ENCODE measurements around the gene DCDC2.
"Not testable (repeated sequence)": the region's sequence is repeated elsewhere in the genome, so short reads cannot be mapped to it uniquely, and the experiment has no call there.

Gene DCDC2

DNA sequence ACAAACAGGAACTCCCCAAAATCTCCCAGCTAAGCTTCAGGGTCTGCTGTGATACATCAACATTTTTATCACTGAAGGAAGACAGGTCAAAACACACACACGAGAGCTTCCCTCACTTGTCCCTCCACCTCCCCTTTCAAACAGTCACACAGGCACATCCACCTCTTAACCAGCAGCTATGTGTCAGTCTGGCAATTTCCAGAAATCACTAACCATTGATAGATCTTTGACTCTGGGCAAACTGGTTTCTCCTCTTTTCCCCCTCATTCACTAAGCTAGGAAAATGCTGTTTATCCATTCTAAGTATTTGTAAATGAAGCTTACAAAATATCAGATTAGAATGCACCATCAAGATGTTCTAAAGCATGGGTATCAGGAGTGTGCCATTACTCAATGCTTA, 87.8 kb downstream of the DCDC2 start:
- DNase-seq (ENCODE audit: low read depth), result no peak

DNA sequence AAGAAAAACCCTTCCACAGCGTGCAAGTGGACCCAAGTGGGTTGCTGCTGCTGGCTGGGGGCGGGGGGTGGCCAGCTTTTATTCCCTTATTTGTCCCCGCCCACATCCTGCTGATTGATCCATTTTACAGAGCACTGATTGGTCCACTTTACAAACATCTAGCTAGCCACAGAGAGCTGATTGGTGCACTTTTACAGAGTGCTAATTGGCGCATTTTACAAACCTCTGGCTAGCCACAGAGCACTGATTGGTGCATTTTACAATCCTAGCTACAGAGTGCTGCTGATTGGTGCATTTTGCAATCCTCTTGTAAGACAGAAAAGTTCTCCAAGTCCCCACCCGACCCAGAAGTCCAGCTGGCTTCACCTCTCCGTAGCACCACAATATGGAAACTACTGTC, 99.6 kb downstream of the DCDC2 start:
- DNase-seq (ENCODE audit: low read depth), result not testable (repeated sequence)

DNA sequence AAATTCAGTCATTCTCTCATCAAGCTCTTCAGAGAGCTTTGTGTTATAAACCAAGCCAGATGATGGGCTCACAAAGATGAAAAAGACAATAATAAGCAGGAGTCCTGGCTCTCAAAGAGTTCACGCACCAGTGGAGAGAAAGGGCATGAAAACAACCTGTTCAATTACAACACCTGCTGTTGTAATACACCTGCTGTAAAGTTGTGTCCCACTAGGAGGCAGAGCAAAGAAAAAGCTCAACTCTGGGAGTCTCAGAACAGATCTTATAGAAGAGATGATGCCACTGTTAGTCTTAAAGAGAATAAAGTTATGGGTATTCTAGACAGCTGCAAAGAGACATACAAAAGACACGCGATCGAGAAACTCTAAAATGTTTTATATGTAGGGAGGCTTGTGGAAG, 100.6 kb downstream of the DCDC2 start:
- DNase-seq (ENCODE audit: low read depth), result no peak

DNA sequence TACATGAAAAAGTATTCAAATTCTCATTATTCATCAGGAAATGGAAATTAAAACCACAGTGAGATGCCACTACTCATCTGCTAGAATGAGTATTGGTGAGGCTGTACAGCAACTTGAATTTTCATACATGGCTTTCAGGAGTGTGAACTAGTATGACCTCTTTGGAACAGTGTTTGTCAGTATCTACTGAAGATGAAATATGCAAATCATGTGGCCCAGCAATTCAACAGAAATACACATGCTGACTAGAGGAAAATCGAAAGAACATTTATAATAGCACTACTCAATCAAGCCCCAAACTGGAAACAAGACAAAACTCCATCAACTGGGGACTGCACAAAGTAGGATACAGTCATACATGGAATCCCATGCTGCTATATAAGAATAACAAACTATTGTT, 102.2 kb downstream of the DCDC2 start:
- no peak for DNase-seq (ENCODE audit: low read depth)

DNA sequence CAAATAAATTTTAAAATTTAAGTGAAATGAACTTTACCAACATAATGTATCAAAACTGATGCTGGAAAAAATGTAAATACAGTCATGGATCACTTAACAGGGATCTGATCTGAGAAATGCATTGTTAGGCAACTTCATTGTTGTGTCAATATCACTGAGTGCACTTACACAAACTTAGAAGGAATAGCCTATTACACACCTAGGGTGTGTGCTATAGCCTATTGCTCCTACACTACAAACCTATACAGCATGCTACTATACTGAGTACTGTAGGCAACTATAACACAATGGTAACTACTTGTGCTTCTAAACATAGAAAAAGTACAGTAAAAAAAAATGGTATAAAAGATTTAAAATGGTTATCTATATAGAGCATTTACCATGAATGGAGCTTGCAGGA, 104.5 kb downstream of the DCDC2 start:
- DNase-seq (ENCODE audit: low read depth), result no peak

DNA sequence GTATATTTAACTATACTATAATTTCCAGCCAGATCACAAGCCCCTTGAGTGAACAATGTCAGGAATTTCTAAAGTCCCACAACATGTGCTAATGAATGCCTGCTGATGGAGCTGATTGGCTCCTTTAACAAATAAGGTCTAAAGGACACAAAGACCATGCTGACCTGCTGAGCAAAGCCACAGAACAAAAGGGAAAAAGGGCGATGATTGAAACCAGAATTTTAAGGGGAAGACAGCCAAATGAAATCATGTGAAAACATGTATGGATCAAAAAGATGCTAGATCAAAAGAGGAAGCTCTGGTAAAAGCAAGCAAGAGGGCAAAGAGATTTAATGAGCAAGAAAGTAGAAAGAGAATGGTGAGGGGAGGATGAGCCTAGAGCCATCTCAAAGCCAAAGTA, 105.6 kb downstream of the DCDC2 start:
- no peak for DNase-seq (ENCODE audit: low read depth)

DNA sequence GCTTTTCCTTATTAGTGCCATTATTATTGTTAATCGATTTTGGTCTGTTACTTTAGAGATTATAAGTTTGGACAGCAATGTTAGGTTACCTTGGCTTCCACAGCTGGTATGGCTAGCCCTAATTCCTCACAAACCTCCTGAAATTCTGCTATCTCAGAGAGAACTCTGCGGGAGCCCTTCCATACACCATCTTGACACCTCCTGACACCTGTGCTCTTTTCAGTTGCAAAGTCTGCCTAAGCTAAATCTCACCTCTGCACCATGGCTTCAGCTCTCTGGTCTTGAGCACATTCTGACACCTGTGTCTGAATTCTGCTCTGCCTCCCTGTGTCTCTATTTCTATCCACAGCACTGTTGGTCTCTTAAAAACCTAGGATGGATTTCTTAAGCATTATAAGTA, 106.5 kb downstream of the DCDC2 start:
- no peak for DNase-seq (ENCODE audit: low read depth)

DNA sequence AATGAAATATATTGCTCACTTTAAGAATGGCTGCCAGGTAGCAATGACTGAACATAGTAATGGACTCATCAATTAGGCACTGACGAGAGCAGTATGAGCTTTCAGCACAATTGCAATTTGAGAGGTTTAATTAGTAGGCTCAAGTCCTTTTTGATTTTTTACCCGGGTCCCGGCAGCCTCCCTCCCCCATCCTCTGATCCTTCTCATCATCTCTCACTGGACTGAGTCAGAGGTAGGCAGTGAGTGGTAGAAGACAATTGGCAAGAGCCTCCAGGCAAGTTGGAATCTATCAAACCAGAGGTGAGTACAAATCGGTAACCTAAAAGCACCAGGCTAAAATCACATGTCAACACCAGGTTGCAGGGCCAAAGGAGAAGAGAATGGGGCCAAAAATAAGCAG, 107.9 kb downstream of the DCDC2 start:
- no peak for DNase-seq (ENCODE audit: low read depth)

DNA sequence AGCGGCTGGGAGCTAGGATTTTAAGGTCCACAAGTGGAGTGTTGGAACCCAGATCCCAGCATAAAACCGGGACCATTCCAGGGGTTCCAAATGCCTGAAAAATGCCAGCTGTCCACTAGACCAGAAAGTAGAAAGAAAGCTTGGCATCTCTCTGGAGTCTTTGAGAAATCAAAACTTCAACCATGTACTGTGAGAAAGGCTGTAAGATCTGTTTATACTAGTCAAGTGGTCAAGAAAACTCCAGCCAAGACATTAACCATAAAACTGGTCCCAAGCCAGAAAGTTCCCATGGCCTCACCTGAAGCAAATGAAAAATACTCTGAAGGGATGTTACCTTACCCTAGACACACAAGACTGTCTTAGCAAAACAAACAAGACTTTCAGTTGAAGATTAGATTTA, 112.6 kb downstream of the DCDC2 start:
- DNase-seq (ENCODE audit: low read depth), result no peak

DNA sequence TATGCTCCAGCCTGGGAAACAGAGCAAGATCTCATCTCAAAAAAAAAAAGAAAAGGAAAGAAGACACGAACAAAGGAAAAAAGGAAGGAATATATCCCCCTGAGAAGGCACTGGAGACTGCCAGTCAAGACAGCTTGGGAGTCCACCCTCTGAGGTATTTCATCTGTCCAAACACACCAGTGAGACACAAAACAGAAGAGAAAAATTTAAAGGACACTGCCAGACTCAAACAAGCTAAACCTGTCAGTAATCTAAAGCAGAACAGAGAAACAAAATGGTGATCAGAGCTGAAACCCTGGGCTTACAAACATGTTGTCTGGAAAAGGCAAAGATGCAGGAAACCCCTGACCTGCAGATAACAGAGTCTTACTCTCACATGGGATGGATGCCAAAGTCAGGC, 114.9 kb downstream of the DCDC2 start:
- no peak for DNase-seq (ENCODE audit: low read depth)

DNA sequence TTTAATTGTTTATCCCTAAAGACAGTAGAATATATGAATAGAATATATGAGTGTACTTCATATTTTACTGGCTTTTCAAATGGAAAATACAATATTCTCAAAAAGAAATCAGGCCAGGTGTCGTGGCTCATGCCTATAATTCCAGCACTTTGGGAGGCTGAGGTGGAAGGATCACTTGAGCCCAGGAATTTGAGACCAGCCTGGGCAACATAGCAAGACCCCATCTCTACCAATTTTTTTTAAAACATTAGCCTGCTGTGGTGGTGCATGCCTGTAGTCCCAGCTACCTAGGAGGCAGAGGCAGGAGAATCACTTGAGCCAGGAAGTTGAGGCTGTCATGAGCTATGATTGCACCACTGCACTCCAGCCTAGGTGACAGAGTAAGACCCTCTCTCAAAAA, 116.1 kb downstream of the DCDC2 start:
- DNase-seq (ENCODE audit: low read depth), result not testable (repeated sequence)

DNA sequence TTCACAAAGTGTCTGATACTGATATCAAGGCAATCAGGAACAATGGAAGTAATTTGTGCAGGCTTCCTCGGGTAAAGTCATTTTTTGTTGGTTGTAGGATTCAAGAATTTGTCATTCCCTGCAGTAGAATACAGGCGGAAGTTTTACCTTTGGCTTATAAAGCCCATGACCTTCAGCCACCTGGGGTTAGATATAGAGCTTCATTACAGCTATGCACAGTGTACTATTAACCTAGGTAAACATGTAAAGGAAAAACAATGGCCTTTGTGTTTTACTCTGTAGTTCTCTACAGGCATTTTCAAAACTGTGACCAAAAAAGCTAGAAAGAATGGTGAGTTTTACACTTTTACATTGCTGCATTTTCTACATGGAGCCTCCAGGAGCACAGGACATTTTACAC, 116.9 kb downstream of the DCDC2 start:
- DNase-seq (ENCODE audit: low read depth), result no peak

DNA sequence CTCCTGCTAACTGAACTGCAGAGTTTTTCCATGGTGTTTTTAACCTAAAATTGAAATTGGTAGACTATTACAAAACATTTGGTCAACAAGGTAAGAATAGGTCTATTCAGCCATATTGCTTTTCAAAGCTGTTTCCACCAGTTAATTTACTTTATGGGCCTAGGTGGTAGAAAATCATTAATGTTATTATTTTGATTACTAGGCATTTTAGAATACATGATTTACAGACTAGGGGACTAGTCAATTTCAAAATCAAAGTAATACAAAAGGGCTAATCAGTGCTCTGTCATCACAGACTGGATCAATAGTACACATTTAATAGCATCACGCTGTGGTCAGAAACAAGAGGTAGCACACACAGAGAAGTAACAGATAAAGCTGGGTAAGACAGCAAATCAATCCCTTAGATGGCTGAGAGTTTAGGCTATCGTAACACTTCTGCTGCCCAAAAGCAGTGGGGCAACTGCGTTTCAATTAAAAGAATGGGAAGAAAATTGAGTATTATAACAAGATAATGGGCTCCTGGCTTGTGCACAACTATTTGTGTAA, 117.4 kb downstream of the DCDC2 start:
- DNase-seq (ENCODE audit: low read depth), result no peak

DNA sequence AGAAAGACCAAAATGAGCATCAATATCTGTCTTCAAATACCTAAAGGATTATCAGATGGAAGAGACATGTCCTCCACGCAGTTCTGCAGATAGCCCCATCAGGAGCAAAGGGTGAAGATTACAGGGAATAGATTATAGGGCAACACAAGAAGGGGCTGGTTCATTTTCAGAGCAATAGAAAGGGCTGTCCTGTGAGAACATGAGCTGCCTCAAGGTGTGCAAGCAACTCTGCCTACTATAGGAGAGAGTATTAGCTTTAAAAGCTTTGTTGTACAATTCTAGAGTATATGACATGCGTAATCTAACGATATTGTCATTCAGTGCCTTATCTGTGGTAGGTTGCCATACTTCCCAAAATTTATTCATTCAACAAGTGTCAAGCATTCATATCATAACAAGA, 119.2 kb downstream of the DCDC2 start:
- DNase-seq (ENCODE audit: low read depth), result no peak

DNA sequence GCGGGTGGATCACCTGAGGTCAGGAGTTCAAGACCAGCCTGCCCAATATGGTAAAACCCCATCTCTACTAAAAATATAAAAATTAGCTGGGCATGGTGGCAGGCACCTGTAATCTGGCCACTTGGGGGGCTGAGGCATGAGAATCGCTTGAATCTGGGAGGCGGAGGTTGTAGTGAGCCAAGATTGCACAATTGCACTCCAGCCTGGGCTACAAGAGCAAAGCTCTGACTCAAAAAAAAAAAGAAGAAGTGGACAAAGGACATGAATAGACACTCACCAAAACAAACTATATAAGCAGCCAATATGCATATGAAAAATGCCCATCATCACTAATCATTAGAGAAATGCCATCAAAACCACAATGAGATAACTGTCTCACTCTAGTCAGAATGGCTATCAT, 121.1 kb downstream of the DCDC2 start:
- DNase-seq (ENCODE audit: low read depth), result not testable (repeated sequence)

DNA sequence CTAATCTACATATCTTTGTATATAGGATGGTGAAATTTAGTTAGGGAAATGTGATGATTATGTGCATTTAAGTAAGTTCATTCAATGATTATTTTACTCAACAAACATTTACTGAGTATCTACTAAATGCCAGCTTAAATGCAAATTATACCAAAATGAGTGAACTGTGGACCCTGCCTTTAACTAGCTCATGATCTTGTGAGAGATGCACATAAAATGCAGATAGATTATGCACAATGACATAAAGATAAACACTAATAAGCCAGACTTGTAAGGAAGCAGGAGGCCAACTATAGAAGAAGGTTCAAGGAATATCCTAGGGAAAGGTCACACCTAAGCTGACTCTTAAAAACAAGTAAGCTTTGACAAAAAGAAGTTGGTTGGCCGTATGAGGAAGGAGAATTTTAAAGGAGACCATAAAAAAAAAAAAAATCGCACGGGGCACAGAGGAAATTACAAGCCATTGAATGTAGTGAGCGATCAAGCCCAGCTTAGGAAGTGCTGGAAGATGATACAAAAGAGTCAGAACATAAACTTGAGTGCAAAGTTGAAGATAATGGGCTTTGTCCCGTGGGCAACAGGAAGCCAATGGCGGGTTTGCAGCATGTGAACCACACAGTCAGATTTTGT, 123.9 kb downstream of the DCDC2 start:
- DNase-seq (ENCODE audit: low read depth), result no peak

DNA sequence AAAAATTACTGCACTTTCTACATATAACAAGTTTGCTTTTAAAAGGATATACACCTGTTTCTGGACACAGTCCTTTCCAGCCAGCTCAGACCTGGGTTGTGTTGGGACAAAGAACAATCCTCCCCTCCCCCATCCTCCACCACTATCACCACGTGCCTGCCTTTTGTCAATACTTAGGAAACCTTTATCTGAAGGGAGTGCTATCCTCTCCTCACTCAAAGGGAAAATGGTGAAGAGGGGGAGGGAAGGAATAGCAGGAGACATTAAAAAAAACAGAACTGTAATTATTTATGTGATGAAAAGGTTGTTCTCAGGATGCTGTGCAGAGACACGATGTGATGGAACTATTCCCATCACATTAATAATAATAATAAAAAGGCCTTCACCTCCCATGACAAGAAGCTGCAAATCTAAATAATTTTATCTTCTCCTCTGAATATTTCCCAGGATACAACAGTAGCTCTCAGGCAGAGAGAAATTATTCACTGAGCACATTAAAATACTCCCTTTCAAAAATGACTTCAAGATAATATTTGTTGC, 126.4 kb downstream of the DCDC2 start:
- DNase-seq (ENCODE audit: low read depth), result no peak

DNA sequence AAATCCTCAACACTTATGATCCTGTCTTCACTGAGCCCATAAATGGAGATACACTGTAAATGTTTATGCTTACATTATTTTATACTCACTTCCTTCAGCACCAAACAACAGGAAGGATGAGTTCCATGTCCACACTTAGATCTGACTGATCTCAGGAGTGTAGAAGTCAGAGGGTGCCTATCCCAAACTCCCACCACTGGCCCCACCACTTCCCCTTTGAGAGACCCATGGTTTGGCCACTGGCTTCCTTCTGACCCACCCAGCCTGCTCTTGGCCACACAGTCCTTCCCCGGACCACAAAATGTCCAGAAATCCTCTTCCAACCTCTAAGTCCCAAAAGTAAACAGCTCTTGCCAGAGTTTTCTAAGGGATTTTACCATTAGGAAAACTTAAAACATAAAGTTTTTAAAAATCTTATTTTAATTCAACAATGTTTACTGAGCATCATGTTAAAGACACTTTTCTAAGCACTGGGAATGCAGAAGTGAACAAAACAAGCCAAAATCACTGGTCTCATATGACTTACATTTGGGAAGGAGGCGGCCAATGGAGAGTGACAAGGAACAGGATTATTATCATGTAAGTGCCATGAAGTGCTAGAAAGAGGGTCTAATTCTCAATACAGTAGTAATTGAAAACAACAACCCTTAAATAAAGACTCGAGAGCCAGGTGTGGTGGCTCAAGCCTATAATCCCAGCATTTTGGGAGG, 128.0 kb downstream of the DCDC2 start:
- no peak for DNase-seq (ENCODE audit: low read depth)

DNA sequence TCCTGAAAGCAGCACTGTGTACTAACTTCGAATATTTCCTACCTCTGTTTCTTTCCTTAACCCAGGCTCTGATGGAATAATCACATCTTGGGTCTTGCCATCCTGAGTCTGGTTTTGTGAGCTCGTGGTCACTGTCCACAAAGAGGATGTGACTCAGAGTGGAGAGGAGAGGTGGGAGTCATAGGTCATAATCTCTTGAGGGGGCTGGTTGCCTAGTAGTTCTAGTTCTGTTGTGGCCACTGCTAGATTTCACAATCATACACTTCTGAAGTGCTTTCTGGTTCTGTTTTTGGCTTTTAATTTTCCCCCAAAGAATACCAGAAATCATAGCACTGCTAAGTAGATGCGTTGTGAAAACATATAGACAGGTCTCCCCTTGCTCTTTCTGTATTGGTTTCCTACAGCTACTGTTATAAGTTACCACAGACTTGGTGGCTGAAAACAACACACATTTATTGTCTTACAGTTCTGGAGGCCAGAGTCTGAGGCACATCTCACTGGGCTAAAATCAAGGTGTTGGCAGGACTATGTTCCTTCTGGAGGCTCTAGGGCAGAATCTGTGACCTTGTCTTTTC, 129.1 kb downstream of the DCDC2 start:
- peak; percentile 60 for DNase-seq (ENCODE audit: low read depth)

DNA sequence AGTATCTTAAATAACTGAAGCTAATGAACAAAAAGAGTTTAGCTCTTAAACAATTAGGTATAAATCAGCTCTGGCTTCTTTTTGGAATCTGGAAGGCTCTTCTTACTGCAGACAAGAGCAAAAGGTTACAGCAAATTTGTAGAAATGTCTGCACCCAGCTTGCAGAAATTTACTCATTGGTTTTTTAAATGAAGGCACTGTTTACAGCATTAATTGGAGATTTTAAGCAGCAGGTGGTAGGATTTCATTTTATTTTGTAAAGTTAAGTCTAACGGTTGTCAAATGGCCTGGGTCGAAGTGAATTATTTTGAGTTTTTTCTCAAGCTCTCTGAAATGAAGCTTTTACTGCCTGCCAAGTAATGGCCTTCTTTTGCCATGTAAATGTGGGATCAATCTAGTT, 129.7 kb downstream of the DCDC2 start:
- no peak for DNase-seq (ENCODE audit: low read depth)

DNA sequence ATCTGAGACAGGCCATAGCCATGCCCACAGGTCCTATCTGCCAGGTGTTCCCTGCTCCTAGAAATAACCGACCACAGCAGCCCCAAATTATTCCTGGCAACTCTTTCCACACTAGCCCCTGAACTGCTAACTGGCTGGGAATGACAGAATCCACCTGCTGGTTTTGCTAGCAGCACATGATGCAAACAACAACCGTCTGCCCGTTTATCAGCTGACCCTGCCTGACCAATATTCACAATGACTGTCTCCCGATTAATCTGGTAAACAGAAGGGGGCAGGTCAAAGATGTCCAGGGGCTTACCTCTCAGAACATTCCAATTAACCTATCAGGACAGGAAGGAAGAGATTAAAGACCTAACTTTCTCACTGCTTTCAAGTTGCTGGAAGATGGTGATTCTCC, 130.3 kb downstream of the DCDC2 start:
- no peak for DNase-seq (ENCODE audit: low read depth)

DNA sequence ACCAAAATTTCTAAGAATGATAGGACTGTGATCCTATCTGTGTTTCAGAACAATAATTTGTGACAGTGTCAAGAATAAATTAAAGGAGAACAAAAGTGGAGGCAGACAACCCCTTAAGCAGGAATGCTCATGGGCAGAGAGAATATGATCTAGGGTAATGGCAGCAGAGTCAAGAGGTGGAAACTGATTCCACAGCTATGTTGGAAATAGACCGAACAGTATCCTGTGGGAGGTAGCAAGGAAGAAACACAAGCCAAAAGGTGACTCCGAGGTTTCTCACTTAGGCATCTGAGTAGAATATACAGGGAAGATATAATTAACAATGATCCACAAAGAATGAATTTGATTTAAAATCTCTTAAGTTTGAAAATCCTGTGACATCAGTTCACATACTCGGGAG, 131.3 kb downstream of the DCDC2 start:
- DNase-seq (ENCODE audit: low read depth), result no peak

DNA sequence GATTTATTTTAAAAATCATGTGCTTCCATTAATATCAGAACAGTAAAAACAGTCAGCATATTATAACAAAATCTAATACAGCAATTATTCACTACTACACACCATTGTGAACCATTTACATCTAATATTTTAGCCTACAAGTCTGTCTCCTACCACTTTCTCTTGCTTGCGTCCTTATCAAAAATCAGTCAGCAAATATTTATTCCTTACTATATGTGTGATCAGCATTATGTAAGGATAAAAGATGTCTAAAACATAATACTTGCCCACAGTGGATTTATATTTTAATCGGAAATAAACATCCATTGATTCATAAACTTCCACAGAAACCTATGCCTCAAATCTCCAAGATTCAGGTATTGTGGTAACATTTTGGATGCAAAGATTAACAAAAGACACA, 132.0 kb downstream of the DCDC2 start:
- no peak for DNase-seq (ENCODE audit: low read depth)
